Peyer's patch (tissue), 4 donors: ENCODE measurements around the gene EHBP1L1.

Experiments used
- POLR2A ChIP-seq, 2 donors: fragments of 450-650 bp; IDR thresholded peaks; one replicate each; pipeline ENCODE4 v1.5.1; 2017; ENCODE audit warnings: antibody characterized with exemption in 2 of 2, mild to moderate bottlenecking in 2 of 2, moderate library complexity in 2 of 2
- TF ChIP-seq, protein P1 (sequence below), 6 experiments: fragments of 450-650 bp in 4 of 6; fragments of 200-600 bp in 2 of 6; sonication (generic) in 1 of 6; IDR thresholded peaks; one replicate each; pipeline ENCODE4 v1.5.1; 2017 to 2019; ENCODE audit warnings: antibody characterized with exemption in 6 of 6, mild to moderate bottlenecking in 3 of 6, moderate library complexity in 1 of 6

DNA sequence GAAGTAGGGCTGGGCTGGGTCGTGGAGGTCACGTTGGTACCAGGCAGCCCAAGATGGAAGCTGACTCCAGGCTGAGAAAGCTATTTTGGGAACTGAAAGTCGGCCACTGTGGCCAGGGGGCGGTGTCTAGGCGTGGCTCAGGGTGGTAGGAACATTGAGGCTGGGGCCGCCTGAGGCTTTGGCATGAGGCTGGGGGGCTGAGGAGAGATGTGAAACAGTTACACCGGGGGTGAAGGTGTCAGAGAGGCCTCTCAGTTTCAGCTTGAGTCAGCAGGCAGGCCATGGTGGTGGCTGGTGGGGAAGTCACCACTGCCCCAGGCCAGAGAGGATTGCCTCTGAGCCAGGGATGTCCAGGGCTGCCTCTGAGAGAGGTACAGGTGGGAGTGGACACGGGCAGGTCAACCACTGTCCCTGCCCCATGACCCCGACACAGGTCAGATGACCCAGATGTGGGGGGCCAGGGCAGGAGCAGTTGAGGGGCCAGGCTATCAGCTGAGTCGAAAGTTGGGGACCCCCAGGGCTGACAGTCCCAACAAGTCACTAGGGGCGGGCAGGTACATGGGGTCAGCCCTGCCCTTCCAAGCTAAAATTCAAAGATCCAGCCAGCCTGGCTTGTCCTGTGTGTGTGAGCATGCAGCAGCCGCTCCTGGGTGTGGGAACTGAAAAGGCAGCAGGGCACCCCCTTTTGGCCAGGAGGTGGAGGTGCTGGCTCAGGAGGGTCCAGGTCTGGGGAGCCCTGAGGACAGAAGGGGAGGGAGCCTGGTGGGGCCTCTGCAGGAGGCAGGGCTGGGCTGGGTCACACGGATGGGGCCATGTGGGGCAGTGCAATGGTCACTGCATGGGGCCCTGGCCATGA, 12.6 kb downstream of the EHBP1L1 start:
- TF ChIP-seq, protein P1, sequence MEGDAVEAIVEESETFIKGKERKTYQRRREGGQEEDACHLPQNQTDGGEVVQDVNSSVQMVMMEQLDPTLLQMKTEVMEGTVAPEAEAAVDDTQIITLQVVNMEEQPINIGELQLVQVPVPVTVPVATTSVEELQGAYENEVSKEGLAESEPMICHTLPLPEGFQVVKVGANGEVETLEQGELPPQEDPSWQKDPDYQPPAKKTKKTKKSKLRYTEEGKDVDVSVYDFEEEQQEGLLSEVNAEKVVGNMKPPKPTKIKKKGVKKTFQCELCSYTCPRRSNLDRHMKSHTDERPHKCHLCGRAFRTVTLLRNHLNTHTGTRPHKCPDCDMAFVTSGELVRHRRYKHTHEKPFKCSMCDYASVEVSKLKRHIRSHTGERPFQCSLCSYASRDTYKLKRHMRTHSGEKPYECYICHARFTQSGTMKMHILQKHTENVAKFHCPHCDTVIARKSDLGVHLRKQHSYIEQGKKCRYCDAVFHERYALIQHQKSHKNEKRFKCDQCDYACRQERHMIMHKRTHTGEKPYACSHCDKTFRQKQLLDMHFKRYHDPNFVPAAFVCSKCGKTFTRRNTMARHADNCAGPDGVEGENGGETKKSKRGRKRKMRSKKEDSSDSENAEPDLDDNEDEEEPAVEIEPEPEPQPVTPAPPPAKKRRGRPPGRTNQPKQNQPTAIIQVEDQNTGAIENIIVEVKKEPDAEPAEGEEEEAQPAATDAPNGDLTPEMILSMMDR (IDR thresholded peaks at IDR 0.05), result peak; percentile 70 to 82 (median 80)
- TF ChIP-seq POLR2A (IDR thresholded peaks at IDR 0.05), result no peak
